Peyer's patch (tissue), 4 donors: ENCODE data around the gene TSR2. TPM values are rescaled to one million over a fixed set of nuclear protein-coding genes. Genes with fewer than 3 reads are reported as not detected.
"Not testable (repeated sequence)": the region's sequence is repeated elsewhere in the genome, so short reads cannot be mapped to it uniquely, and the experiment has no call there.

ENCODE experiments used
- DNase-seq, 3 donors: peaks; one replicate each; pipeline ENCODE4 v3.0.0-alpha.2; 2017 to 2019
- H3K27ac ChIP-seq, 4 donors: fragments of 200-600 bp; sonication (generic); one replicate each; pipeline ENCODE4 v1.5.1; 2016 to 2019
- H3K27me3 ChIP-seq, 2 donors: fragments of 200-600 bp; sonication (generic); one replicate each; pipeline ENCODE4 v1.5.1; 2019
- H3K36me3 ChIP-seq, 3 donors: fragments of 200-600 bp; sonication (generic); one replicate each; pipeline ENCODE4 v1.5.1; 2016 to 2019
- H3K4me1 ChIP-seq, 4 donors: fragments of 200-600 bp; sonication (generic); one replicate each; pipeline ENCODE4 v1.5.1; 2016 to 2019
- H3K4me3 ChIP-seq, 4 donors: fragments of 200-600 bp; sonication (generic); 1 replicate in 3 of 4; 2 replicates in 1 of 4; pipeline ENCODE4 v1.5.1; 2016 to 2019; ENCODE audit warnings: mild to moderate bottlenecking in 1 of 4
- H3K9me3 ChIP-seq, 4 donors: fragments of 200-600 bp; sonication (generic); one replicate each; pipeline ENCODE4 v1.5.1; 2016 to 2019; ENCODE audit warnings: mild to moderate bottlenecking in 1 of 4
- CTCF ChIP-seq, 6 experiments: fragments of 450-650 bp in 4 of 6; fragments of 200-600 bp in 2 of 6; sonication (generic) in 1 of 6; IDR thresholded peaks; one replicate each; pipeline ENCODE4 v1.5.1; 2017 to 2019; ENCODE audit warnings: antibody characterized with exemption in 6 of 6, mild to moderate bottlenecking in 3 of 6, moderate library complexity in 1 of 6
- POLR2A ChIP-seq, 2 donors: fragments of 450-650 bp; IDR thresholded peaks; one replicate each; pipeline ENCODE4 v1.5.1; 2017; ENCODE audit warnings: antibody characterized with exemption in 2 of 2, mild to moderate bottlenecking in 2 of 2, moderate library complexity in 2 of 2
- total RNA-seq, 4 donors: library from RNA; depleted of rRNA; stranded (reverse); fragments of >200 nt; gene quantifications; one replicate each; pipeline ENCODE4 v1.1.0, GENCODE V29; 2016

The TSR2 gene
- total RNA-seq, 4 donors from 2014 or later, result 7.9 to 38.8 (median 15.0) TPM

GRCh38 chrX:54479136-54480111, 39.2 kb downstream of the TSR2 start:
- H3K9me3 ChIP-seq, result no peaks in the 10 kb centered on the region
- DNase-seq, result peak in 1 of 3 donors; percentile 20
- TF ChIP-seq CTCF (IDR thresholded peaks at IDR 0.05), result no peak
- TF ChIP-seq POLR2A (IDR thresholded peaks at IDR 0.05), result no peak
- H3K27me3 ChIP-seq, result no peaks in the 10 kb centered on the region
- no peak overlapping the region for H3K4me3 ChIP-seq
- no peaks in the 10 kb centered on the region for H3K36me3 ChIP-seq
- no peaks in the 10 kb centered on the region for H3K4me1 ChIP-seq
- H3K27ac ChIP-seq, result peak overlapping the region in 1 of 4 donors; percentile 17

- no peak for DNase-seq
- H3K27ac ChIP-seq, result peak overlapping the region in 2 of 4 donors; percentile 54 to 57
- H3K4me1 ChIP-seq, result no peaks in the 10 kb centered on the region
- no peaks in the 10 kb centered on the region for H3K27me3 ChIP-seq
- H3K36me3 ChIP-seq, result no peaks in the 10 kb centered on the region
- no peak for TF ChIP-seq POLR2A (IDR thresholded peaks at IDR 0.05)
- no peak for TF ChIP-seq CTCF (IDR thresholded peaks at IDR 0.05)
- no peak overlapping the region for H3K4me3 ChIP-seq
- H3K9me3 ChIP-seq, result no peaks in the 10 kb centered on the region
Observed at GRCh38 chrX:54482839-54483593, 42.8 kb downstream of the TSR2 start.

GRCh38 chrX:54483946-54484345, 43.7 kb downstream of the TSR2 start:
- Histone ChIP-seq H3K4me1 (no peaks in the 10 kb centered on the region), H3K4me3 (no peak overlapping the region), H3K27ac (peak overlapping the region in 1 of 4 donors; percentile 43), H3K27me3 (no peaks in the 10 kb centered on the region), H3K9me3 (no peaks in the 10 kb centered on the region), H3K36me3 (no peaks in the 10 kb centered on the region)
- DNase-seq, result no peak
- TF ChIP-seq CTCF (IDR thresholded peaks at IDR 0.05) (no peak), POLR2A (IDR thresholded peaks at IDR 0.05) (no peak)

GRCh38 chrX:54484666-54485065, 44.5 kb downstream of the TSR2 start:
- H3K36me3 ChIP-seq, result no peaks in the 10 kb centered on the region
- H3K9me3 ChIP-seq, result no peaks in the 10 kb centered on the region
- H3K4me1 ChIP-seq, result no peaks in the 10 kb centered on the region
- DNase-seq, result no peak
- H3K27ac ChIP-seq, result no peak overlapping the region
- TF ChIP-seq POLR2A (IDR thresholded peaks at IDR 0.05), result no peak
- no peak for TF ChIP-seq CTCF (IDR thresholded peaks at IDR 0.05)
- H3K4me3 ChIP-seq, result no peak overlapping the region
- H3K27me3 ChIP-seq, result no peaks in the 10 kb centered on the region

- H3K27me3 ChIP-seq, DNase-seq, H3K4me1 ChIP-seq, H3K27ac ChIP-seq, H3K4me3 ChIP-seq, H3K36me3 ChIP-seq, H3K9me3 ChIP-seq: not testable (repeated sequence)
Observed at GRCh38 chrX:54489819-54490218, 49.6 kb downstream of the TSR2 start.

GRCh38 chrX:54492340-54492739, 52.1 kb downstream of the TSR2 start:
- Histone ChIP-seq H3K27me3 (no peaks in the 10 kb centered on the region), H3K9me3 (no peaks in the 10 kb centered on the region), H3K4me3 (no peak overlapping the region), H3K36me3 (no peaks in the 10 kb centered on the region), H3K27ac (no peak overlapping the region), H3K4me1 (no peaks in the 10 kb centered on the region)
- TF ChIP-seq POLR2A (IDR thresholded peaks at IDR 0.05) (no peak), CTCF (IDR thresholded peaks at IDR 0.05) (no peak)
- DNase-seq, result no peak
